ENCODE data around the gene TOP3A.

GRCh38 chr17:18253947-18254821 is 60.6 kb downstream of the TOP3A start:
- TF ChIP-seq POLR2A (IDR thresholded peaks at IDR 0.05) (no peak), CTCF (IDR thresholded peaks at IDR 0.05) (no peak)
